ENCODE measurements around the gene CLEC4G. TPM values are rescaled to one million over a fixed set of nuclear protein-coding genes. Genes with fewer than 3 reads are reported as not detected.

The CLEC4G gene
- total RNA-seq, 2 experiments from 2014 or later = not detected

- peaks cover 12% of the 10 kb centered on the region for H3K27me3 Mint-ChIP-seq
- H3K27ac Mint-ChIP-seq = no peak overlapping the region
- ATAC-seq (ENCODE audit: low read depth) = no peak
- POLR2A ChIA-PET = no interaction called here
- DNase-seq = no peak
- H3K36me3 Mint-ChIP-seq = no peaks in the 10 kb centered on the region
- H3K4me3 Mint-ChIP-seq = no peak overlapping the region
- no peaks in the 10 kb centered on the region for H3K9me3 Mint-ChIP-seq
- peaks cover 2% of the 10 kb centered on the region for H3K4me1 Mint-ChIP-seq
Measured at GRCh38 chr19:7742575-7742974, 10.7 kb upstream of the CLEC4G start.

GRCh38 chr19:7740682-7741054 is 8.8 kb upstream of the CLEC4G start:
- no peak for ATAC-seq (ENCODE audit: low read depth)
- Mint-ChIP-seq H3K27me3 (peaks cover 17% of the 10 kb centered on the region), H3K27ac (no peak overlapping the region), H3K9me3 (no peaks in the 10 kb centered on the region), H3K4me1 (peaks cover 2% of the 10 kb centered on the region), H3K36me3 (no peaks in the 10 kb centered on the region), H3K4me3 (no peak overlapping the region)
- no peak for DNase-seq
- POLR2A ChIA-PET = no interaction called here

DNA sequence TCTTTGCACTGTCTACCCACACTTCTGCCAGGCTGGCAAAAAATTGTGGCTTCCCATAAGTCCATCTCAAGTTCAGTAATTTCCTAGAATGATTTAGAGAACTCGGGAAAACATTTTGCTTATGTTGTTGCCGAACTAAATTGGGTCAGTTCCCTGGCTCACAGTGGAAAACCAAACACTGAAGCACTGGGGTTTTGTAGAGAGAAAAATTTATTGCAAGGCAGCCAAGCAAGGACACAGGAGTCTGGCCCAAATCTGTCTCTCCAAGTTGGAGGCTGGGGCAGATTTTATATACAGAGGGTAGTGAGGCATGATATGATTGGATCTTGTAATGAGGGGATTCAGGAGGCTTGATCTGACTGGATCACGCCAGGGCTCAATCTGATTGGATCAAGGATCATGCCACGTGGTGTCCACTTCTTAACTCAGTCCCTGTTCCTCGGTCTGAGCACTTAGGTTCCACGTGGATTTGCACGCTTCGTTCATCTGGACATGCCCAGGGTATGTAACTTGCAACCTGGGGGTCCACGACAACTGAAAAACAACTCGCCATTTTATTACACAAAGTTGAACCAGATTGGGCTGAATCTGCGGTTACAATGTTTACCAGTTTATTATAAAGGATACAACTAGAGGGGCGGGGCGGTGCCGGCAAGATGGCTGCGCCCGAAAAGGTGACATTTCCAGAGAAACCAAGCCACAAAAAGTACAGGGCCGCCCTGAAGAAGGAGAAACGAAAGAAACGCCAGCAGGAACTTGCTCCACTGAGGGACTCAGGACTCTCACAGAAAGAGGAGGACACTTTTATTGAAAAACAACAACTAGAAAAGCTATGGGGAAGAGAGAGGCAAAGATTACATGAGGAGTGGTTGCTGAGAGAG is 8.1 kb upstream of the CLEC4G start:
- peaks cover 20% of the 10 kb centered on the region for H3K27me3 Mint-ChIP-seq
- H3K9me3 Mint-ChIP-seq = no peaks in the 10 kb centered on the region
- H3K27ac Mint-ChIP-seq = no peak overlapping the region
- POLR2A ChIA-PET = no interaction called here
- no peak for DNase-seq
- no peaks in the 10 kb centered on the region for H3K36me3 Mint-ChIP-seq
- ATAC-seq (ENCODE audit: low read depth) = no peak
- no peak overlapping the region for H3K4me3 Mint-ChIP-seq
- peaks cover 2% of the 10 kb centered on the region for H3K4me1 Mint-ChIP-seq

- ATAC-seq (ENCODE audit: low read depth) (no peak), DNase-seq (no peak)
- Mint-ChIP-seq H3K27ac (no peak overlapping the region), H3K9me3 (no peaks in the 10 kb centered on the region), H3K36me3 (no peaks in the 10 kb centered on the region), H3K27me3 (peaks cover 22% of the 10 kb centered on the region), H3K4me1 (peaks cover 2% of the 10 kb centered on the region), H3K4me3 (no peak overlapping the region)
- POLR2A ChIA-PET = no interaction called here
Measured at GRCh38 chr19:7739211-7739755, 7.4 kb upstream of the CLEC4G start.

- H3K9me3 Mint-ChIP-seq = no peaks in the 10 kb centered on the region
- peaks cover 22% of the 10 kb centered on the region for H3K27me3 Mint-ChIP-seq
- H3K4me3 Mint-ChIP-seq = no peak overlapping the region
- H3K27ac Mint-ChIP-seq = no peak overlapping the region
- no peaks in the 10 kb centered on the region for H3K36me3 Mint-ChIP-seq
- ATAC-seq (ENCODE audit: low read depth) (no peak), DNase-seq (no peak)
- peaks cover 2% of the 10 kb centered on the region for H3K4me1 Mint-ChIP-seq
- POLR2A ChIA-PET = no interaction called here
Measured at GRCh38 chr19:7738023-7738422, 6.1 kb upstream of the CLEC4G start.

DNA sequence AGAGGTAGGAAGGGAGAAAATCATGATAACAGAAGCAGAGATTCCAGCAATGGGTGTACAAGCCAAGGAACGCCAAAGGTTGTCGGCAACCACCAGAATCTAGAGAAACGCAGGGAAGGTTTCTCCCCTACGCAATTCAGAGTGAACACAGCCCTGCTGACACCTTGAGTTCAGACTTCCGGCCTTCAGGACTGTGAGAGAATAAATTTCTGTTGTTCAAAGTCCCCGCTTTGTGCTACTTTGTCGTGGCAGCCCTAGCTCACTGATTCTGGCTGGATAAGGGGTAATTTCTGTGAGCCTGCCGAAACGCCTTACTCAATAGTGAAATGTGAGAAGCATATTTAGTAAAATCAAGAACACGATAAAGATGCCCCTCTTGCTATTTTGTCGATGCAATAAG is 5.3 kb upstream of the CLEC4G start:
- POLR2A ChIA-PET = no interaction called here
- Mint-ChIP-seq H3K4me1 (peaks cover 2% of the 10 kb centered on the region), H3K27ac (no peak overlapping the region), H3K4me3 (no peak overlapping the region), H3K36me3 (no peaks in the 10 kb centered on the region), H3K9me3 (no peaks in the 10 kb centered on the region), H3K27me3 (peaks cover 20% of the 10 kb centered on the region)
- ATAC-seq (ENCODE audit: low read depth) (no peak), DNase-seq (no peak)

DNA sequence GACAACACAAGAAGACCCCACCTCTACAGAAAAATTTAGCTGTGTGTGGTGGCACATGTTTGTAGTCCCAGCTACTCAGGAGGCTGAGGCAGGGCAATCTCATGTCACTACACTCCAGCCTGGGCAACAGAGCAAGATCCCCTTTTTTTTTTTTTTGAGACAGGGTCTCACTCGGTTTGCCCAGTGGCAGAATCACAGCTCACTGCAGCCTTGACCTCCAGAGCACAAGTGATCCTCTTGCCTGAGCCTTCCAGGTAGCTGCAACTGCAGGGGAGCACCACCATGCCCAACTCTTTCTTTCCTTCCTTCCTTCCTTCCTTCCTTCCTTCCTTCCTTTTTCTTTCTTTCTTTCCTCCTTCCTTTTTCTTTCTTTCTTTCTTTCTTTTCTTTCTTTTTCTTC is 4.2 kb upstream of the CLEC4G start:
- Mint-ChIP-seq H3K9me3 (no peaks in the 10 kb centered on the region), H3K36me3 (no peaks in the 10 kb centered on the region), H3K4me3 (no peak overlapping the region), H3K27me3 (peaks cover 21% of the 10 kb centered on the region), H3K27ac (no peak overlapping the region), H3K4me1 (peaks cover 2% of the 10 kb centered on the region)
- POLR2A ChIA-PET = no interaction called here
- ATAC-seq (ENCODE audit: low read depth) (no peak), DNase-seq (no peak)

- ATAC-seq (ENCODE audit: low read depth) (no peak), DNase-seq (no peak)
- H3K4me1 Mint-ChIP-seq = peaks cover 2% of the 10 kb centered on the region
- no peak overlapping the region for H3K4me3 Mint-ChIP-seq
- H3K36me3 Mint-ChIP-seq = no peaks in the 10 kb centered on the region
- peaks cover 26% of the 10 kb centered on the region for H3K27me3 Mint-ChIP-seq
- POLR2A ChIA-PET = no interaction called here
- no peak overlapping the region for H3K27ac Mint-ChIP-seq
- no peaks in the 10 kb centered on the region for H3K9me3 Mint-ChIP-seq
Measured at GRCh38 chr19:7734220-7735203, 2.6 kb upstream of the CLEC4G start.

DNA sequence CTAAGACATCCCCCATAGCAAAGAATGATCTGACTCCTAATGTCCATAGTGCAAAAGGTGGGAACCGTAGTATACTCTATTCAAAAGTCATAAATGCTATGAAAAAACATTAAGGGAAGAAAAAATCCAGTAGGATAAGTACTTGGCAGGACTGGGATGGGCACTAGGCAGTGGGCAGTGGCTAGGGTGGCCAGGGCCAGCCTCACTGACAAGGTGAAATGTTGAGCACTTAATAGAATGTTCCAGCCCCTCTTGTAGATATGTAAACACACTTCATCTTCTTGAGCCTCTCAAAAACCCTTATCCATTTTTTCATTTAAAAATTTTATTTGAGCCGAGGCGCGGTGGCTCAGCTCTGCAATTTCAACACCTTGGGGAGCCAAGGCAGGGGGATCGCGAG is 1.5 kb upstream of the CLEC4G start:
- Mint-ChIP-seq H3K4me3 (no peak overlapping the region), H3K27ac (no peak overlapping the region), H3K36me3 (no peaks in the 10 kb centered on the region), H3K9me3 (no peaks in the 10 kb centered on the region), H3K27me3 (peaks cover 37% of the 10 kb centered on the region), H3K4me1 (no peaks in the 10 kb centered on the region)
- no peak for DNase-seq
- no peak for ATAC-seq (ENCODE audit: low read depth)
- POLR2A ChIA-PET = no interaction called here

DNA sequence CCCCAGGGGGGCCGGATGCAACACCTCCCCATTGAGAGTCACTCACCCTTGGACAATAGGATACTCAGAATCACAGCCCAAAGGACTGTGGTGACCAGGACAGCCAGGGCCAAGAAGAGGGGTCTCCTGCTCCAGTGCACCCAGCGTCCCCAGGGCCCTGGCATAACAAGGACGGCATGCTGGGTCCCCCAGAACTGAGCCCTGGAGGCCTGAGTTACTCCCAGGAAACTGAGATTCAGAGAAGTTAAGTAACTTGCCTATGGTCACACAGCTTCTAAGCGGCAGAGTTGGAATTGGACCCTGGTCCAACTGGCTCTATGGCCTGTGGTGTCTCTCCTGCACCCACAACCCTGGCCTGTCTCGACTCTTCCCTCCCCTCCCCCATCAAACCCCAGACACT is 295 bp downstream of the CLEC4G start:
- Mint-ChIP-seq H3K9me3 (peaks cover 3% of the 10 kb centered on the region), H3K36me3 (peaks cover 2% of the 10 kb centered on the region), H3K27me3 (peaks cover 42% of the 10 kb centered on the region), H3K4me1 (no peaks in the 10 kb centered on the region), H3K27ac (no peak overlapping the region), H3K4me3 (no peak overlapping the region)
- POLR2A ChIA-PET = no interaction called here
- DNase-seq (no peak), ATAC-seq (ENCODE audit: low read depth) (no peak)

DNA sequence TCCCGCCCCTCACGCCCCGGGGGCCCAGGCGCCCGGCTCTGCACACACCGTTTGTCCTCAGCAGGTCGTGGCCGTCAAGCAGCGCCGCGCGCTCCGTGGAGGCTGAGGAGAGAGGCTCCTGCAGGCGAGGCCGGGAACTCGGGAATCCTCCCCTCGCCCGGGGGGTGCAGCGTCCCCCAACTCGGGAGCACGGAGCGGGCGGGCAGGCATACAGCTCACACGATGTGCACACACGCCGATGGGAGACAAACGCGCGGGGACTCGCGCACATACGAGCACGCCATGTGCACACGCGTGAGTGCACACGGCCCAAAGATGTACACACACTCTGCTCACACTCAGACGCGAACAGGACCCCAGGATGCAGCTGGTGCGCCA is 703 bp downstream of the CLEC4G start:
- no peak overlapping the region for H3K27ac Mint-ChIP-seq
- H3K4me3 Mint-ChIP-seq = no peak overlapping the region
- no peak for ATAC-seq (ENCODE audit: low read depth)
- POLR2A ChIA-PET = no interaction called here
- H3K27me3 Mint-ChIP-seq = peaks cover 39% of the 10 kb centered on the region
- DNase-seq = no peak
- peaks cover 3% of the 10 kb centered on the region for H3K9me3 Mint-ChIP-seq
- peaks cover 2% of the 10 kb centered on the region for H3K36me3 Mint-ChIP-seq
- no peaks in the 10 kb centered on the region for H3K4me1 Mint-ChIP-seq

DNA sequence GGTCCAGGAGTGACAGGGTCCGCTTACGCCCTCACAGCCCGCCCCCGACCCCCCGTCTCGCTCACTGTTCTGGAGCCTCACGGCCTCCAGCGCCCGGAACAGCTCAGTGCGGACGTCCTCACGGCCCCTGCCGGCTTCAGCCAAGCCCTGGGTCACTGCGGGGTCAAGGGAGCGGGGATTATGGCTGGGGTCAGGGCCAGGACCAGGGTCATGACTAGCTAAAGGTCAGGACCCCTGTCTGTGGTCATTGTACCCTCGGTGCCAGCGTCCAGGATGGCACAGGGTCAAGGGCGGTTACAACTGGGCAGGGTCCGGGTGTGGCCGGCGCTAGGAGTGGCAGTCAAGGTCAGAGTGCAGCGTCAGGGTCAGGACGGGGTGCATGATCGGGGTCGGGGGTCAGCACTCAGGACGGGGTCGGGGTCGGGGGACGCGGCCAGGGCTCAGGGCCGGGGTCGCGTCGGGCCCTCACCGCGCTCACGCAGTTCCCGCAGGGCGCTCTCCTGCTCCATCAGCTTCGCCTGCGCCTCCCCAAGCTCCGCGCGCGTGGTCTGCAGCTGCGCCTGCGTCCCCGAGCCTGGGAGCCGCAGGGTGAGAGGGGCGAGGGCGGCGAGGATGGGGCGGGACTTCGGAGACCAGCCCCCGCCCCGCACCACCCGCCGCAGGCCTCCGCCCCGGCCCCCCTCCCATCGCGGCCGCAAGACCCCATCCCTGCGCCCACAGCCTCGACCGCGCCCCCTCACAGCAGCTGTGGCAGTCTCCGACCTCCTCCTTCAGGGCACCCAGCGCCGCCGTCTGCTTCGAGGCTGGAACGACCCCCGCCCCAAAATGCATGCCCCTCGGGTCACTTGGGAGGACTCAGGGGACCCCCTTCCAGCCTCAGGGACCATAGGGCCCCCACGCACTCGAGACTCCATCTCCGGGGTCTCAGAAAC is 1.4 kb downstream of the CLEC4G start:
- ATAC-seq (ENCODE audit: low read depth) = no peak
- POLR2A ChIA-PET = no interaction called here
- H3K9me3 Mint-ChIP-seq = peaks cover 3% of the 10 kb centered on the region
- DNase-seq = no peak
- H3K4me3 Mint-ChIP-seq = no peak overlapping the region
- H3K27ac Mint-ChIP-seq = no peak overlapping the region
- peaks cover 38% of the 10 kb centered on the region for H3K27me3 Mint-ChIP-seq
- H3K36me3 Mint-ChIP-seq = peaks cover 2% of the 10 kb centered on the region
- no peaks in the 10 kb centered on the region for H3K4me1 Mint-ChIP-seq

DNA sequence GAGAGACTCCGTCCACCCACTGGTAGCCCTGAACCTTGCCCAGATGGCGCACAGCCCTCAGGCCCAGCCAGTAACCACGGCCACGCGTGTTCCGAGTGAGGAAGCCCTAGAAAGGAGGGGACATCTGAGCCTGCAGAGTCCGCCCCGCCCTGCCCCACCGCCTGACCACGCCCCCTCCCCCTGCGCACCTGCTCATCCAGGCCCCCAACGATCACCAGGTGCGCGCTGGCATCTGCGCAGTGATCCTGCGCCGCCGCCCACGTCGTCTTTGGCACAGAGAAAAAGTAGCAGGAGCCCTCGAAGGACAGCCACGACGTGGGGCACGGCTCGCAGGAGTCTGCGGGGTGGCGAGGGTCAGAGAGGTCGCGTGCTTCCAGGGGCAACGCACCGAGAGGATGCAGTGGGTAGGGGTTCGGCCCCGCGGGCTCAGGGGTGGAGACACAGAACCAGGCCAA is 2.1 kb downstream of the CLEC4G start:
- H3K9me3 Mint-ChIP-seq = peaks cover 3% of the 10 kb centered on the region
- ATAC-seq (ENCODE audit: low read depth) (no peak), DNase-seq (no peak)
- no peak overlapping the region for H3K4me3 Mint-ChIP-seq
- no peaks in the 10 kb centered on the region for H3K4me1 Mint-ChIP-seq
- no peak overlapping the region for H3K27ac Mint-ChIP-seq
- H3K36me3 Mint-ChIP-seq = peaks cover 2% of the 10 kb centered on the region
- peaks cover 35% of the 10 kb centered on the region for H3K27me3 Mint-ChIP-seq
- POLR2A ChIA-PET = no interaction called here
